Measurements from ENCODE around the gene ADAM22. TPM values are rescaled to one million over a fixed set of nuclear protein-coding genes. Genes with fewer than 3 reads are reported as not detected.

The ADAM22 gene
- total RNA-seq, 6 experiments from 2014 or later, result 0.06 to 0.32 (median 0.10) TPM

GRCh38 chr7:88226886-88227516 is 292.9 kb downstream of the ADAM22 start:
- DNase-seq (peak; percentile 77 to 89 (median 87)), ATAC-seq (peak; percentile 87 to 94 (median 90))
- H3K4me3 ChIP-seq, result no peak overlapping the region
- TF ChIP-seq CTCF (IDR thresholded peaks at IDR 0.05), result no peak
- TF ChIP-seq POLR2A (IDR thresholded peaks at IDR 0.05), result no peak
- H3K4me1 ChIP-seq, result peaks cover 0 to 15% (median 5%) of the 10 kb centered on the region in 4 donors
- H3K36me3 ChIP-seq, result no peaks in the 10 kb centered on the region
- peak overlapping the region in 2 of 3 donors; percentile 48 to 56 for H3K27ac ChIP-seq
- H3K27me3 ChIP-seq, result no peaks in the 10 kb centered on the region
- intact Hi-C loops (cut with DNase I), result no loop called here
- H3K9me3 ChIP-seq, result no peaks in the 10 kb centered on the region
- WGBS (ENCODE audit: insufficient coverage, low coverage, low lambda C conversion rate, missing lambda C conversion rate), result 16% methylated on average over 4 of the region's 6 CpGs

- TF ChIP-seq POLR2A (IDR thresholded peaks at IDR 0.05), result no peak
- no peak for TF ChIP-seq CTCF (IDR thresholded peaks at IDR 0.05)
- peaks cover 0 to 15% (median 5%) of the 10 kb centered on the region in 4 donors for H3K4me1 ChIP-seq
- ATAC-seq (no peak), DNase-seq (no peak)
- no peaks in the 10 kb centered on the region for H3K9me3 ChIP-seq
- H3K27me3 ChIP-seq, result no peaks in the 10 kb centered on the region
- H3K4me3 ChIP-seq, result no peak overlapping the region
- no peak overlapping the region for H3K27ac ChIP-seq
- WGBS (ENCODE audit: insufficient coverage, low coverage, low lambda C conversion rate, missing lambda C conversion rate), result 94% methylated on average over 4 of the region's 4 CpGs
- intact Hi-C loops (cut with DNase I), result no loop called here
- no peaks in the 10 kb centered on the region for H3K36me3 ChIP-seq
Measured at GRCh38 chr7:88229302-88229995, 295.4 kb downstream of the ADAM22 start.

- no peak overlapping the region for H3K4me3 ChIP-seq
Measured at GRCh38 chr7:88230646-88231045, 296.6 kb downstream of the ADAM22 start.

GRCh38 chr7:88233828-88234227 is 299.8 kb downstream of the ADAM22 start:
- TF ChIP-seq POLR2A (IDR thresholded peaks at IDR 0.05), result no peak
- TF ChIP-seq CTCF (IDR thresholded peaks at IDR 0.05), result no peak
- intact Hi-C loops (cut with DNase I), result no loop called here
- no peak overlapping the region for H3K4me3 ChIP-seq
- H3K36me3 ChIP-seq, result no peaks in the 10 kb centered on the region
- DNase-seq (no peak), ATAC-seq (peak; percentile 70 to 94 (median 86))
- no peak overlapping the region for H3K27ac ChIP-seq
- no peaks in the 10 kb centered on the region for H3K4me1 ChIP-seq
- no peaks in the 10 kb centered on the region for H3K27me3 ChIP-seq
- no peaks in the 10 kb centered on the region for H3K9me3 ChIP-seq

More at GRCh38 chr7:88230646-88231045, 296.6 kb downstream of the ADAM22 start:
- Histone ChIP-seq H3K27ac (no peak overlapping the region), H3K4me1 (peaks cover 0 to 14% (median 4%) of the 10 kb centered on the region in 4 donors), H3K27me3 (no peaks in the 10 kb centered on the region), H3K36me3 (no peaks in the 10 kb centered on the region), H3K9me3 (no peaks in the 10 kb centered on the region)
- WGBS (ENCODE audit: insufficient coverage, low coverage, low lambda C conversion rate, missing lambda C conversion rate), result 72% methylated on average over 5 of the region's 5 CpGs
- intact Hi-C loops (cut with DNase I), result no loop called here
- ATAC-seq (no peak), DNase-seq (no peak)
- no peak for TF ChIP-seq CTCF (IDR thresholded peaks at IDR 0.05)
- no peak for TF ChIP-seq POLR2A (IDR thresholded peaks at IDR 0.05)

Data from right lobe of liver (tissue), 6 donors.